HG02610 (cell line): ENCODE results near the gene DENND5A.
A peak's percentile ranks its signal among the peaks of the same experiment; 100 is the strongest.

ENCODE experiments used
- ATAC-seq: cut with Tn5 transposase; IDR thresholded peaks from one replicate; pipeline ENCODE4 v1.9.1; 2021; ENCODE audit warnings: mild to moderate bottlenecking, moderate library complexity; ENCODE audit not compliant: unreplicated experiment

DENND5A gene

DNA sequence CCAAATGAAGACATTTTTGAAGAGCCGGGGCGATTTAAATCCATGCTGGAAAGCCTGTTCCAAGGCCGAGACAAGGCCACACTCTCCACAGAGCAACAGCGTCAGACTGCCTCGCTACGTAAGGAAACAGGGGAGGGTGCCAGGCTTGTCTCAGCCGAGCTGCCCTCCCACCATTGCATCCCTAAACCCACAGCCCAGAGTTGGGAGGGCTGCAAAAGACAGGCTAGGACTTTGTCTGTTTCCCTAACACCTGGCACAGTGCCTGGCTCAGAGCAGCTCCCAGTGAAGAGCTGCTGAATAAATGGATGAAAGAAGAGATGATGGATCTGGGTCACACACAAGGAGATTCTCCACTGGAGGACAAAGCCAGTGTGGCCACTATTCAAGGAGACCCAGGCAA is 122.4 kb downstream of the DENND5A start:
- no peak for ATAC-seq

DNA sequence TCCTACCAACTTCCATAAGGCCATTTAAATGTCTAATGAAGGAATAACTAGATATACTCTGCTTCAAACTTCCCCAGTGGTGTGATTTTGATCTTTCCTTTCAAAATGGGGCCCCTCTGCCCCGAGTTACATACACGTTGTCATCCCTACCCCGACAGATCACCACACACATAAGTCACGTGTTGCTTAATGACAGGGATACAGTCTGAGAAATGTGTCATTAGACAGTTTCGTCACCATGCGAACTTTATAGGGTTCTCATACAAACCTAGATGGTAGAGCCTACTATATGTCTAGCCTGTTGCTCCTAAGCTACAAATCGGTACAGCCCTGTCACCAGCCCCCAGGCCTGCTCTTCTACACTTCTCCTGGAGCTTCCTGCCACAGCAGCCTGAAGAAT is 124.0 kb downstream of the DENND5A start:
- no peak for ATAC-seq

DNA sequence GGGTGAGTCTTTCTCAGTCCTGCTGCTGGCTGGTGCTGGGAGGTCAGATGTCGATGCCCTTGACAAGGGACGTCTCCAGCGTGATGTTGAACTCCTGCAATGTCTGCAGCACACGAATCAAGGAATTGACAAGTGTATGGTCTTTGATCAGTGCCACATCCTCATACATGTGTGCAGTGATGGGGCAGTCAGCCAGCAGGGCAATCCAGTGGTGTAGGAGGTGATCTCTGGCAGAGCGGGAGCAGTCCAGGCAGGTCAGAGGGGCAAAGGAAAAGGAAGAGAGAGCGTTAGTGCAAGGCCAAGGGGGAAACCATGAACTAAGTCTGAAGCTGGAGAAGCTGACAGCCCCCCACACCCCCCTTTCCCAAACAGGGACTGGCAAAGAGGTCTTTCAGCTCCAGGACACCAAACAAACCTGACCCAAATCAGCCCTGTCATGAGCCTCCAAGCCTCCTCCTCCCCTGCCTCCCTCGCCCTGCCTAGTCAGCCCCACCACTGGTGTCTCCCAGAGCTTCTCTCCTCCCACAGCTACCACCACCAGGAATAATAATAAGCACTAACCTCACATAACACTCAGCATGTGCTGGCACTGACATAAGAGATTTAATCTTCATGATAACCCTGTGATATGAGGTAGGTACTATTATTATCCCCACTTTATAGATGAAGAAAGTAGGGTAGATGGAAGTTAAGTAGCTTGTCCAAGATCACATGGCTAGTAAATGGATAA is 125.4 kb downstream of the DENND5A start:
- ATAC-seq: no peak

- no peak for ATAC-seq
These were observed 126.3 kb downstream of the DENND5A start for GRCh38 chr11:9138612-9139579.

- ATAC-seq: no peak
These were observed 127.1 kb downstream of the DENND5A start for GRCh38 chr11:9138133-9138453.

DNA sequence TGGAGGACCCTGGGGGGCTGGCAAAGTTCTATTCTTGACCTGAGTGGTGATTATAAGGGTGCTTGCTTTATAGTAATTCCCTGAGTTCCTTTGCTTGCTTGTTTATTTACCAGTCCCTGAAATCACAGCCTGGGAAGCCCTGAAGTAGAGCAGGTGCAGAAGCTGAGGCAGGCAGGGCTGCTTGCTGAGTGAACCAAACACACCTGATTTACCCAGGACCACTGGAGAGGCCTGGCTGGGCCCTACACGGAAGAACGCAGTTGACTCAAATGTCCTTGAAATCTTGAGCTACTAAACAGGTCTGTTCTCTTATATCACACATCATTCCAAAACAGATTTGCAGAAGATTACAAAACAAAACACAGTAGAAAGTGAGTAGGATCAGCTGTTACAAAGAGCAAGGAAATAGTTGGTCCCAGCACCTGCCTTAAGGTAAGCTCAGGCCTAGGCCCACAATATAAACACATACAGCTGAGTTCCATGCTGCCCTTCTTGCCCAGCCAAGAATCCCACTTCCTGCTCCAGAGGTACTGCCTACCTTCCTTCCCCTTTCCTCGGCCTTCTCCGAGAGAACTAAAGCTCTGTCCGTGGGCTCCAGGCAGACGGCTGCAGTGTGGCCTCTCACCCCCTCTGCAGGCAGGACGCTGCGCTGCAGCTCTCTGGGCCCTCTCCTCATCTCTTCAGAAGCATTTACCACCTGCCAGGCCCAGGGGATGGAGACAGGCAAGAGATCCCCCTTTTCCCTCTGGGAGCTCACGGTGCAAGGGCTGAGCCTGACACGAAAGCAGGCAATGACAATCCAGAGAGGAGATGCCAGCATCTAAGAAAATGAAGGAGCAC is 127.6 kb downstream of the DENND5A start:
- peak; percentile 80 for ATAC-seq

GRCh38 chr11:9136741-9137140 is 128.4 kb downstream of the DENND5A start:
- no peak for ATAC-seq

- no peak for ATAC-seq
These were observed 131.2 kb downstream of the DENND5A start for GRCh38 chr11:9133956-9134355.

GRCh38 chr11:9132203-9132878 is 132.8 kb downstream of the DENND5A start:
- ATAC-seq: no peak

DNA sequence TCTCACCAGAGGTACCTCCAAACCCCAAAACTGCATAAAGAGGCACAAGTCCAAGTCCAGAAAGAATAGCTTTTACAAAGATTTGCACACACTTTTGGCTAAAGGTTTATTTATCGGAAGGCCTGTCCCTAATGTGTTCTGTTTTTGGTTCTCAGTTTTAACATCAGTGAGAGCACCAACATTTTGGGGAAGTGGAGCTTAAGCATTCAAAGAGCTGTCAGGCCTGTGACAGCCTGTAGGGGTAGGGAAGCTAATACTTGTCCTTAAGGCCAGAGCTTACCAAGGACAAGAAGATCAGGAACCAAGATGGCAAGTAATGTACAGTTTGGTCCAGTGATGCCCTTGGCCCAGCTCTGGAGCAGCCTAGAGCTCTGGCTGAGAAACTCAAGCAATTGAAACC is 134.9 kb downstream of the DENND5A start:
- ATAC-seq: no peak

GRCh38 chr11:9126636-9127035 is 138.5 kb downstream of the DENND5A start:
- ATAC-seq: no peak

GRCh38 chr11:9125185-9125886 is 139.8 kb downstream of the DENND5A start:
- ATAC-seq: no peak

DNA sequence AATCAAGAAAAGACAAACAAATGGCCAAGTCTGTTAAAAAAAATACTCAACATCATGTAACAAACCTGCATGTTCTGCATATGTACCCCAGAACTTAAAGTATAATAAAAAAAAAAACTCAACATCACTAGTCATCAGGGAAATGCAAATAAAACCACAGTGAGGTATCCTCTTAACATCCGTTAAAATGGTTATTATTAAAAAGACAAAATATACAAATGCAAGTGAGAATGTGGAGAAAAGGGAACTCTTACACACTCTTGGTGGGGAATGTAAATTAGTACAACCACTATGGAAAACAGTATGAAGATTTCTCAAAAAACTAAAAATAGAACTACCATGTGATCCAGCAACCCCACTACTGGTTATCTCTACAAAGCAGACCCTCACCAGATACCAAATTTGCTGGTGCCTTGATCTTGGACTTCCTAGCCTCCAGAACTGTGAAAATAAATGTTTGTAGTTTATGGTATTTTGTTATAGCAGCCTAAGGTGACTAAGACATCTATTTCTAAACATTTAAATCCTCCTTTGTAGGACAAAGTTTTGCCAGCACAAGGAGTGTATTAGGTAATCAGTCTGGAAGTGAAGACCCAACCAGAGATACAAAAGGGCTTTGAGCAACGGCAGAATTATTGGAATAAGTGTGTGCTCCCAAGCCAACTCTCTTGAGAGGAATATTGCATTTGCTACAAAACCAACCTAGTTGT is 141.4 kb downstream of the DENND5A start:
- ATAC-seq: no peak

DNA sequence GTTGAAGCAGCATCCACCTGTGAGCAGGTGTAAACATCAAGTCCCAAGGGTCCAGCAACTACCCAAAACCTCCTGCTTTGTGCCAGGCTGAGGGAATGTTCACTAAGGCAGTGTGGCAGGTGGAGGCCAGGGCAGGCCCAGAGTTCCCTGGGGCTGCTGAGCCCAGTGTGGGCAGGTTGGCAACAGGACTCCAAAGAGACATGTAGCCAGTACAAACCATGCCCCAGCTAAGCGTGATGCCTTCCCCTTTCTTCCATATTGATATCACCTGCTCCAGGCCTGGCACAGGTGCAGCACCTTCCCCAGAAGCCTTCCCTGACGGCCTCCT is 143.7 kb downstream of the DENND5A start:
- ATAC-seq: no peak

DNA sequence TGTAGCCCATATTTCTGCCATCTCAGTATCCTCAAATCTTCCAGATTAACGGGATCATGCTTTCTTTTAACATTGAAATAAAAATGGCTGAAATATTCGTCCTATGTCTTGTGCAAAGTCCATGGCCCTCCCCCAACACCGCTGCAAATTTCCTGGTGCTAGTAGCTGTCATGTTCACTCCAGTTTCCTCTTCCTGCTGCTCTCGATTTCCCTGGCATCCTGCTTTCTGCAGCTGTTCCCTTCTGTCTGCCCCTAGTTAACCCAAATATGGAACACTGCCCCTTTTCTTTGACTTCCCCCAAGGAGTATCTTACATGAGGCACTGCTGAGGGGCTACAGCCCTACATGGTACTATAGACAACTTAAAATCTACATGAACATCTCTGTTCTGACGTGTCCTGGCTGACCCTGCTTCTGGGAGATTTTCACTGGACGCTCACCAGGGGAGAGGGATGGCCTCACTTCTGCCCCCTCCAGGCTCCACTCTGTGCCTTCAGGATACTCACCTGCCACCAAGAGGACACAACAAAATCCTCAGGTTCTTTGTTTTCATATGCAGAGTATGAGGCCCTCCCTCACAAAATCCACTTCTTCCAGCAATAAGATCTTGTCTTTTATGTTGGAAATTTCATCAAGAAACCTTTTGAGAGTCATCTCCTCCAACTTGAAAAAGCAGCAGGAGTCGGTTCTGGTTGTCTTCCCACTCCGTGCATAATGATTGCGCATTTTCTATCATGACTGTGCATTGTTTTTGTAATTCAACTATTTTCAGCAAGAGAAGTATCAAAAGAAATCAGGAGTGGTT is 144.3 kb downstream of the DENND5A start:
- no peak for ATAC-seq

- no peak for ATAC-seq
These were observed 146.9 kb downstream of the DENND5A start for GRCh38 chr11:9118277-9118676.

GRCh38 chr11:9112075-9112474 is 153.1 kb downstream of the DENND5A start:
- no peak for ATAC-seq

DNA sequence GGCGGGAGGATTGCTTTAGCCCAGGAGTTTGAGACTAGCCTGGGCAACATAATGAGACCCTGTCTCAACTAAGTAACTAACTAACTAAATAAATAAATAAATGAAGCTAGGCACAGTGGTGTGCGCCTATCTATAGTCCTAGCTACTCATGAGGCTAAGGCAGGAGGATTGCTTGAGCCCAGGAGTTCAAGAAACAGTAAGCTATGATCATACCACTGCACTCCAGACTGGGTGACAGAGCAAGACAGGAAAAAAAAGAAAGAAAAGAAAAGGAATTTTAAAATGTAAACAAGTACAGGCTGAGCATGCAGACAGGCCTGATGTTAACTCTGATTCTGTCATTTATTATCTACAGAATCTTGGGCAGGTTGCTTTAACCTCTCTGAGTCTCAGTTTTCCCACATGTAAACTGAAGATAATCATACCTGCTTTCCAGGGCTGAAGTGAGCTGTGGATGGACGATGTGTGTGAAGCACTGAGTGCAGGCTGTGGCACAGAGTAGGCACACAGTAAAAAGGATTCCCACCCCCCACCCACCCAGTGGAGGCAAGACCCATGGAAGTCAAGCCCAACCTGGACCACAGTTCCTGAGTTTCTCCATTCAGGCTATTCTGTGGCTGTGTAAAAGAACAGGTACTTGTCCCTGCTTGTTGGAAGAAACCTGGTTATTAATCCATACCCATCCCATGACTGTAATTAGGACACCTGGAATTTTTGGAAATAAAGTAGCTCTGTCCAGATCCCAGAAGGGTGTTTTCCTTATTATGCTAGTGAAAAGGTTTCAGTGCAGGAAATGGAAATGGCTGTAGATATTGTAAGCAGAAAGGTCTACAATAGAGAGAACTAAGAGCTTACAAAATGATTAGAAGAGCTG is 155.1 kb downstream of the DENND5A start:
- no peak for ATAC-seq
